Neuronal stem cell (in vitro differentiated cells): ENCODE data around the gene KRT34.
A peak's percentile ranks its signal among the peaks of the same experiment; 100 is the strongest.

Experiments used
- DNase-seq: peaks from one replicate; pipeline ENCODE4 v3.0.0-alpha.2; 2013; ENCODE audit warnings: low spot score
- H2AFZ ChIP-seq: one replicate; pipeline ENCODE4 v1.6.1; 2013; ENCODE audit warnings: mild to moderate bottlenecking, low read length, inconsistent platforms
- H2AK5ac ChIP-seq: 2 replicates; pipeline ENCODE4 v1.6.1; 2013; ENCODE audit warnings: low read depth, mild to moderate bottlenecking, inconsistent platforms, low read length, moderate library complexity, mixed read lengths
- H2BK120ac ChIP-seq: 2 replicates; pipeline ENCODE4 v1.6.1; 2013; ENCODE audit warnings: low read depth, mild to moderate bottlenecking, inconsistent platforms, low read length, moderate library complexity, mixed read lengths
- H2BK12ac ChIP-seq: one replicate; pipeline ENCODE4 v1.6.1; 2013; ENCODE audit warnings: low read length, inconsistent platforms
- H2BK15ac ChIP-seq: 2 replicates; pipeline ENCODE4 v1.6.1; 2013; ENCODE audit warnings: mild to moderate bottlenecking, low read length, inconsistent platforms, mixed read lengths
- H2BK5ac ChIP-seq: one replicate; pipeline ENCODE4 v1.6.1; 2013; ENCODE audit warnings: inconsistent platforms, mild to moderate bottlenecking, low read length, moderate library complexity
- H3K14ac ChIP-seq: one replicate; pipeline ENCODE4 v1.6.1; 2013; ENCODE audit warnings: low read length, inconsistent platforms
- H3K18ac ChIP-seq: 2 replicates; pipeline ENCODE4 v1.6.1; 2013; ENCODE audit warnings: low read length, inconsistent platforms
- H3K23ac ChIP-seq: 2 replicates; pipeline ENCODE4 v1.6.1; 2013; ENCODE audit warnings: low read depth, mild to moderate bottlenecking, mixed read lengths, low read length, inconsistent platforms; ENCODE audit not compliant: poor library complexity
- H3K27ac ChIP-seq: replicated peaks from 3 replicates; pipeline ENCODE4 v1.5.1; 2013; ENCODE audit warnings: low read length, inconsistent platforms
- H3K27me3 ChIP-seq, 3 experiments: 2 replicates each; pipeline ENCODE4 v1.6.1; 2013; ENCODE audit warnings: low read length in 3 of 3, mild to moderate bottlenecking in 2 of 3, inconsistent platforms in 1 of 3, low read depth in 1 of 3, mixed read lengths in 1 of 3, moderate library complexity in 1 of 3; ENCODE audit not compliant: control insufficient read depth in 3 of 3, insufficient read depth in 3 of 3
- H3K36me3 ChIP-seq, 2 donors: replicated peaks in 1 of 2; 2 replicates each; pipeline ENCODE4 v1.6.1; 2013; ENCODE audit warnings: low read length in 2 of 2; ENCODE audit not compliant: control insufficient read depth in 2 of 2, insufficient read depth in 2 of 2
- H3K4ac ChIP-seq: 2 replicates; pipeline ENCODE4 v1.6.1; 2013; ENCODE audit warnings: inconsistent platforms, mild to moderate bottlenecking, low read length, moderate library complexity
- H3K4me1 ChIP-seq, 2 donors: 1 replicate in 1 of 2; 2 replicates in 1 of 2; pipeline ENCODE4 v1.6.1; 2013; ENCODE audit warnings: low read length in 2 of 2, low read depth in 1 of 2; ENCODE audit not compliant: control insufficient read depth in 2 of 2, insufficient read depth in 1 of 2
- H3K4me2 ChIP-seq: one replicate; pipeline ENCODE4 v1.6.1; 2013; ENCODE audit warnings: mild to moderate bottlenecking, low read length, inconsistent platforms; ENCODE audit not compliant: insufficient read depth, poor library complexity, severe bottlenecking
- H3K4me3 ChIP-seq, 2 donors: 2 replicates each; pipeline ENCODE4 v1.5.1; 2013; ENCODE audit warnings: low read length in 2 of 2, mild to moderate bottlenecking in 2 of 2, inconsistent platforms in 1 of 2, moderate library complexity in 1 of 2
- H3K79me1 ChIP-seq: one replicate; pipeline ENCODE4 v1.6.1; 2013; ENCODE audit warnings: low read depth, mild to moderate bottlenecking, inconsistent platforms, low read length, moderate library complexity
- H3K9ac ChIP-seq: one replicate; pipeline ENCODE4 v1.6.1; 2013; ENCODE audit warnings: mild to moderate bottlenecking, low read depth, low read length, inconsistent platforms; ENCODE audit not compliant: poor library complexity
- H3K9me3 ChIP-seq, 2 donors: replicated peaks in 1 of 2; 2 replicates each; pipeline versions ENCODE3 to v1.6.1; 2013; ENCODE audit warnings: low read length in 2 of 2, mild to moderate bottlenecking in 2 of 2, inconsistent platforms in 1 of 2, low read depth in 1 of 2, mixed read lengths in 1 of 2, moderate library complexity in 1 of 2; ENCODE audit not compliant: control insufficient read depth in 2 of 2, insufficient read depth in 1 of 2
- H4K8ac ChIP-seq: one replicate; pipeline ENCODE4 v1.6.1; 2013; ENCODE audit warnings: low read depth, mild to moderate bottlenecking, inconsistent platforms, low read length, moderate library complexity
- H4K91ac ChIP-seq: one replicate; pipeline ENCODE4 v1.6.1; 2013; ENCODE audit warnings: low read length, low read depth, mild to moderate bottlenecking, inconsistent platforms; ENCODE audit not compliant: poor library complexity
- WGBS, 2 donors: extraction: QIAGEN DNeasy Blood & Tissue Kit; methylation state at CpG; one replicate each; pipeline ENCODE4 v1.1.7; 2013; ENCODE audit warnings: missing lambda C conversion rate in 2 of 2, mixed read lengths in 1 of 2; ENCODE audit not compliant: insufficient read length in 2 of 2, insufficient replicate concordance in 1 of 2; ENCODE audit errors: extremely low coverage in 2 of 2; 5-methylcytosine and 5-hydroxymethylcytosine counted together

The KRT34 gene

GRCh38 chr17:41363881-41364280, 18.2 kb downstream of the KRT34 start:
- no peaks in the 10 kb centered on the region for H3K36me3 ChIP-seq
- no peak overlapping the region for H3K23ac ChIP-seq
- no peaks in the 10 kb centered on the region for H3K27me3 ChIP-seq
- no peak overlapping the region for H2AFZ ChIP-seq
- H3K4ac ChIP-seq, result no peak overlapping the region
- H2AK5ac ChIP-seq, result no peak overlapping the region
- peak overlapping the region; percentile 36 for H3K18ac ChIP-seq
- H3K14ac ChIP-seq, result no peak overlapping the region
- H3K4me1 ChIP-seq, result no peaks in the 10 kb centered on the region
- H3K4me2 ChIP-seq, result no peak overlapping the region
- no peak overlapping the region for H2BK12ac ChIP-seq
- no peak overlapping the region for H2BK5ac ChIP-seq
- H3K9ac ChIP-seq, result no peak overlapping the region
- H3K79me1 ChIP-seq, result no peaks in the 10 kb centered on the region
- H2BK15ac ChIP-seq, result no peak overlapping the region
- WGBS, 2 donors, result no CpG with 5 or more reads among the region's 2 CpGs
- H3K27ac ChIP-seq, result no peak overlapping the region
- H3K9me3 ChIP-seq, result no peaks in the 10 kb centered on the region
- DNase-seq, result no peak
- no peak overlapping the region for H4K91ac ChIP-seq
- no peak overlapping the region for H4K8ac ChIP-seq
- H3K4me3 ChIP-seq, result no peak overlapping the region
- no peak overlapping the region for H2BK120ac ChIP-seq

GRCh38 chr17:41360296-41360995, 21.7 kb downstream of the KRT34 start:
- WGBS, 2 donors, result no CpG with 5 or more reads among the region's 5 CpGs
- H2AK5ac ChIP-seq, result no peak overlapping the region
- H2BK120ac ChIP-seq, result no peak overlapping the region

GRCh38 chr17:41354536-41354935, 27.6 kb downstream of the KRT34 start:
- no peaks in the 10 kb centered on the region for H3K79me1 ChIP-seq
- H3K9me3 ChIP-seq, result no peaks in the 10 kb centered on the region
- no peak overlapping the region for H2BK120ac ChIP-seq
- no peak overlapping the region for H3K23ac ChIP-seq
- H4K8ac ChIP-seq, result no peak overlapping the region
- no peak overlapping the region for H2AK5ac ChIP-seq
- no peaks in the 10 kb centered on the region for H3K36me3 ChIP-seq
- H3K4me3 ChIP-seq, result no peak overlapping the region
- no CpG with 5 or more reads among the region's 4 CpGs for WGBS, 2 donors
- no peak overlapping the region for H2AFZ ChIP-seq
- no peak overlapping the region for H3K18ac ChIP-seq
- no peaks in the 10 kb centered on the region for H3K27me3 ChIP-seq
- DNase-seq, result no peak
- H3K4me1 ChIP-seq, result no peaks in the 10 kb centered on the region
- H2BK12ac ChIP-seq, result no peak overlapping the region
- H4K91ac ChIP-seq, result no peak overlapping the region
- H2BK15ac ChIP-seq, result no peak overlapping the region
- no peak overlapping the region for H2BK5ac ChIP-seq
- H3K4me2 ChIP-seq, result no peak overlapping the region
- H3K14ac ChIP-seq, result no peak overlapping the region
- H3K4ac ChIP-seq, result no peak overlapping the region
- H3K27ac ChIP-seq, result no peak overlapping the region
- H3K9ac ChIP-seq, result no peak overlapping the region

More at GRCh38 chr17:41360296-41360995, 21.7 kb downstream of the KRT34 start:
- Histone ChIP-seq H3K4me1 (no peaks in the 10 kb centered on the region), H3K9ac (no peak overlapping the region), H3K23ac (no peak overlapping the region), H4K8ac (no peak overlapping the region), H2BK5ac (no peak overlapping the region), H3K36me3 (no peaks in the 10 kb centered on the region), H3K18ac (no peak overlapping the region), H2BK12ac (no peak overlapping the region), H3K4me2 (no peak overlapping the region), H3K4ac (no peak overlapping the region), H2BK15ac (no peak overlapping the region), H3K79me1 (no peaks in the 10 kb centered on the region), H3K9me3 (no peaks in the 10 kb centered on the region), H3K27me3 (no peaks in the 10 kb centered on the region), H3K4me3 (no peak overlapping the region), H3K27ac (no peak overlapping the region), H3K14ac (no peak overlapping the region), H4K91ac (no peak overlapping the region), H2AFZ (no peak overlapping the region)
- DNase-seq, result no peak

- H3K23ac ChIP-seq, result no peak overlapping the region
- no peak overlapping the region for H3K9ac ChIP-seq
- H3K4ac ChIP-seq, result no peak overlapping the region
- no peaks in the 10 kb centered on the region for H3K36me3 ChIP-seq
- H2BK12ac ChIP-seq, result no peak overlapping the region
- WGBS, 2 donors, result no CpG with 5 or more reads among the region's 7 CpGs
- H3K4me1 ChIP-seq, result no peaks in the 10 kb centered on the region
- no peak overlapping the region for H2BK5ac ChIP-seq
- no peak overlapping the region for H3K18ac ChIP-seq
- H3K4me2 ChIP-seq, result no peak overlapping the region
- H2BK15ac ChIP-seq, result no peak overlapping the region
- no peaks in the 10 kb centered on the region for H3K27me3 ChIP-seq
- H3K14ac ChIP-seq, result no peak overlapping the region
- H3K9me3 ChIP-seq, result no peaks in the 10 kb centered on the region
- H3K27ac ChIP-seq, result no peak overlapping the region
- no peak overlapping the region for H4K91ac ChIP-seq
- no peak overlapping the region for H2BK120ac ChIP-seq
- H3K79me1 ChIP-seq, result no peaks in the 10 kb centered on the region
- no peak for DNase-seq
- H2AFZ ChIP-seq, result no peak overlapping the region
- no peak overlapping the region for H4K8ac ChIP-seq
- no peak overlapping the region for H2AK5ac ChIP-seq
- no peak overlapping the region for H3K4me3 ChIP-seq
Observed at GRCh38 chr17:41352597-41353366, 29.3 kb downstream of the KRT34 start.
